K562 (cell line): ENCODE results near the gene VWA7. TPM values are rescaled to one million over a fixed set of nuclear protein-coding genes. Genes with fewer than 3 reads are reported as not detected.
A peak's percentile ranks its signal among the peaks of the same experiment; 100 is the strongest.

ENCODE experiments used
- BACH1 ChIP-seq: fragments of 200-800 bp; sonication (Bioruptor generic); IDR thresholded peaks from 2 replicates; pipeline ENCODE4 v1.6.1; 2016; ENCODE audit warnings: missing genetic modification characterization, missing compliant biosample characterization
- BRF1 ChIP-seq: IDR thresholded peaks from 3 replicates; pipeline ENCODE4 v1.6.1; 2011; ENCODE audit warnings: borderline replicate concordance, mild to moderate bottlenecking; ENCODE audit not compliant: insufficient read length; ENCODE audit errors: extremely low read depth
- CC2D1A ChIP-seq: fragments of 450-650 bp; IDR thresholded peaks from 2 replicates; pipeline ENCODE4 v1.6.1; 2017; ENCODE audit warnings: mild to moderate bottlenecking
- E2F6 ChIP-seq, 2 experiments: IDR thresholded peaks; 2 replicates each; pipeline ENCODE4 v1.6.1; 2011; ENCODE audit warnings: borderline replicate concordance in 1 of 2, control low read depth in 1 of 2, low read depth in 1 of 2, low read length in 1 of 2, mild to moderate bottlenecking in 1 of 2, mixed read lengths in 1 of 2, moderate library complexity in 1 of 2; ENCODE audit not compliant: insufficient read depth in 1 of 2, insufficient read length in 1 of 2, poor library complexity in 1 of 2, severe bottlenecking in 1 of 2; ENCODE audit errors: extremely low read depth in 1 of 2
- ETV5 ChIP-seq: sonication (generic); formaldehyde crosslinking; IDR thresholded peaks from 2 replicates; pipeline ENCODE4 v1.4.0; 2020; ENCODE audit warnings: low read depth, mild to moderate bottlenecking, missing genetic modification reagents
- HEY1 ChIP-seq: fragments of 250-450 bp; sonication (Bioruptor Pico); IDR thresholded peaks from 2 replicates; pipeline ENCODE4 v1.5.0; 2020; ENCODE audit warnings: mild to moderate bottlenecking, moderate library complexity, borderline replicate concordance
- HNRNPK ChIP-seq: fragments of 200-400 bp; formaldehyde crosslinking; IDR thresholded peaks from one replicate; pipeline ENCODE4 v1.6.1; 2018; ENCODE audit warnings: mild to moderate bottlenecking, low read depth, low read length; ENCODE audit not compliant: poor library complexity, severe bottlenecking
- KLF10 ChIP-seq: fragments of 250-450 bp; sonication (Bioruptor Pico); IDR thresholded peaks from 2 replicates; pipeline ENCODE4 v1.6.1; 2021; ENCODE audit warnings: matching md5 sums
- MTA2 ChIP-seq: fragments of 450-650 bp; IDR thresholded peaks from 2 replicates; pipeline ENCODE4 v1.6.1; 2016; ENCODE audit warnings: low read depth
- MXD1 ChIP-seq: fragments of 250-450 bp; sonication (Bioruptor Pico); IDR thresholded peaks from 2 replicates; pipeline ENCODE4 v1.8.0; 2021; ENCODE audit warnings: borderline replicate concordance, mild to moderate bottlenecking, moderate library complexity; ENCODE audit not compliant: poor library complexity, severe bottlenecking
- POLR2H ChIP-seq: IDR thresholded peaks from 2 replicates; pipeline ENCODE4 v1.6.1; 2016; ENCODE audit warnings: missing genetic modification characterization, low read depth, mild to moderate bottlenecking, control low read depth, missing compliant biosample characterization, moderate library complexity
- POLR3A ChIP-seq: IDR thresholded peaks from 2 replicates; pipeline ENCODE4 v1.6.1; 2011; ENCODE audit warnings: borderline replicate concordance, mild to moderate bottlenecking, moderate library complexity; ENCODE audit not compliant: insufficient read length, insufficient read depth; ENCODE audit errors: extremely low read depth
- RUNX1 ChIP-seq: sonication (generic); IDR thresholded peaks from 2 replicates; pipeline ENCODE4 v1.6.1; 2016; ENCODE audit warnings: antibody characterized with exemption, low read depth
- ZNF76 ChIP-seq: fragments of 250-450 bp; sonication (Bioruptor Pico); IDR thresholded peaks from 2 replicates; pipeline ENCODE4 v1.4.0; 2020; ENCODE audit warnings: mild to moderate bottlenecking, moderate library complexity, borderline replicate concordance
- ZNF764 ChIP-seq: fragments of 250-450 bp; sonication (Bioruptor Pico); IDR thresholded peaks from 2 replicates; pipeline ENCODE4 v1.4.0; 2020; ENCODE audit warnings: low read depth, mild to moderate bottlenecking, moderate library complexity
- ZNF766 ChIP-seq: fragments of 200-800 bp; sonication (Bioruptor generic); conservative IDR thresholded peaks from 2 replicates; pipeline ENCODE4 v1.6.1; 2016; ENCODE audit warnings: missing genetic modification characterization, missing compliant biosample characterization
- polyA plus RNA-seq, 8 experiments: library from polyadenylated mRNA; depleted of rRNA in 4 of 8; stranded (reverse) in 5 of 8; unstranded in 3 of 8; fragments of >200 nt; fragmentation: Nextera tagmentation in 2 of 8; fragmentation: Illumina TruSeq in 1 of 8; extraction: Ambion mirVana in 2 of 8; extraction: Trizol in 1 of 8; gene quantifications; 2 replicates each; pipeline versions ENCODE4 v1.2.1 to v1.2.3, GENCODE V29; 2011 to 2014; ENCODE audit warnings: inconsistent platforms in 1 of 8, missing spikeins in 1 of 8
- total RNA-seq, 7 experiments: library from RNA; depleted of rRNA in 6 of 7; stranded (reverse); fragments of >200 nt in 6 of 7; fragmentation: Illumina TruSeq in 2 of 7; extraction: Trizol in 2 of 7; gene quantifications; 2 replicates each; pipeline versions ENCODE4 v1.2.1 to v1.2.3, GENCODE V29; 2011 to 2021; ENCODE audit warnings: low replicate concordance in 1 of 7
- TF ChIP-seq, protein P1 (sequence below): fragments of 450-650 bp; IDR thresholded peaks from 2 replicates; pipeline ENCODE4 v1.6.1; 2016; ENCODE audit warnings: borderline replicate concordance
- TF ChIP-seq, protein P2 (sequence below): sonication (generic); formaldehyde crosslinking; IDR thresholded peaks from 2 replicates; pipeline ENCODE4 v1.8.1; 2023; ENCODE audit warnings: mild to moderate bottlenecking, missing genetic modification reagents

The VWA7 gene
- total and polyA plus RNA-seq, 9 of the 15 experiments (the other 6 are each of a cell fraction or from before 2014, with no cell fraction given) = 0.18 to 2.9 (median 0.95) TPM

GRCh38 chr6:31815025-31815838, 38.1 kb upstream of the VWA7 start, which contains the start of the genes HSPA1A and HSPA1L (continued):
- no peak for TF ChIP-seq CC2D1A
- TF ChIP-seq E2F6 (IDR thresholded peaks at IDR 0.05; ENCODE audit: borderline replicate concordance in 1 of 2, extremely low read depth in 1 of 2, insufficient read depth in 1 of 2, insufficient read length in 1 of 2, low read depth in 1 of 2, low read length in 1 of 2, poor library complexity in 1 of 2, severe bottlenecking in 1 of 2) = peak in 1 of 2 experiments; percentile 34
- TF ChIP-seq MXD1 (CRISPR knock-in tag) = no peak
- TF ChIP-seq ZNF766 (CRISPR knock-in tag) = no peak; the same call in 1 of the 2 replicates
- peak; percentile 83; the same call in 1 of the 2 replicates for TF ChIP-seq ZNF76 (CRISPR knock-in tag)
- TF ChIP-seq, protein P1, sequence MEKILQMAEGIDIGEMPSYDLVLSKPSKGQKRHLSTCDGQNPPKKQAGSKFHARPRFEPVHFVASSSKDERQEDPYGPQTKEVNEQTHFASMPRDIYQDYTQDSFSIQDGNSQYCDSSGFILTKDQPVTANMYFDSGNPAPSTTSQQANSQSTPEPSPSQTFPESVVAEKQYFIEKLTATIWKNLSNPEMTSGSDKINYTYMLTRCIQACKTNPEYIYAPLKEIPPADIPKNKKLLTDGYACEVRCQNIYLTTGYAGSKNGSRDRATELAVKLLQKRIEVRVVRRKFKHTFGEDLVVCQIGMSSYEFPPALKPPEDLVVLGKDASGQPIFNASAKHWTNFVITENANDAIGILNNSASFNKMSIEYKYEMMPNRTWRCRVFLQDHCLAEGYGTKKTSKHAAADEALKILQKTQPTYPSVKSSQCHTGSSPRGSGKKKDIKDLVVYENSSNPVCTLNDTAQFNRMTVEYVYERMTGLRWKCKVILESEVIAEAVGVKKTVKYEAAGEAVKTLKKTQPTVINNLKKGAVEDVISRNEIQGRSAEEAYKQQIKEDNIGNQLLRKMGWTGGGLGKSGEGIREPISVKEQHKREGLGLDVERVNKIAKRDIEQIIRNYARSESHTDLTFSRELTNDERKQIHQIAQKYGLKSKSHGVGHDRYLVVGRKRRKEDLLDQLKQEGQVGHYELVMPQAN = peak; percentile 36
- no peak for TF ChIP-seq POLR3A
- TF ChIP-seq RUNX1 = peak; percentile 56; the same call in 1 of the 2 replicates
- peak; percentile 66; the same call in 1 of the 2 replicates for TF ChIP-seq ZNF764 (CRISPR knock-in tag)
- TF ChIP-seq MTA2 = no peak
- TF ChIP-seq, protein P2, sequence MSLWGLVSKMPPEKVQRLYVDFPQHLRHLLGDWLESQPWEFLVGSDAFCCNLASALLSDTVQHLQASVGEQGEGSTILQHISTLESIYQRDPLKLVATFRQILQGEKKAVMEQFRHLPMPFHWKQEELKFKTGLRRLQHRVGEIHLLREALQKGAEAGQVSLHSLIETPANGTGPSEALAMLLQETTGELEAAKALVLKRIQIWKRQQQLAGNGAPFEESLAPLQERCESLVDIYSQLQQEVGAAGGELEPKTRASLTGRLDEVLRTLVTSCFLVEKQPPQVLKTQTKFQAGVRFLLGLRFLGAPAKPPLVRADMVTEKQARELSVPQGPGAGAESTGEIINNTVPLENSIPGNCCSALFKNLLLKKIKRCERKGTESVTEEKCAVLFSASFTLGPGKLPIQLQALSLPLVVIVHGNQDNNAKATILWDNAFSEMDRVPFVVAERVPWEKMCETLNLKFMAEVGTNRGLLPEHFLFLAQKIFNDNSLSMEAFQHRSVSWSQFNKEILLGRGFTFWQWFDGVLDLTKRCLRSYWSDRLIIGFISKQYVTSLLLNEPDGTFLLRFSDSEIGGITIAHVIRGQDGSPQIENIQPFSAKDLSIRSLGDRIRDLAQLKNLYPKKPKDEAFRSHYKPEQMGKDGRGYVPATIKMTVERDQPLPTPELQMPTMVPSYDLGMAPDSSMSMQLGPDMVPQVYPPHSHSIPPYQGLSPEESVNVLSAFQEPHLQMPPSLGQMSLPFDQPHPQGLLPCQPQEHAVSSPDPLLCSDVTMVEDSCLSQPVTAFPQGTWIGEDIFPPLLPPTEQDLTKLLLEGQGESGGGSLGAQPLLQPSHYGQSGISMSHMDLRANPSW (CRISPR knock-in tag) = no peak; the same call in none of the 2 replicates
- no peak for TF ChIP-seq BACH1
- no peak for TF ChIP-seq BRF1
- peak; percentile 81 for TF ChIP-seq ETV5 (CRISPR knock-in tag)
- TF ChIP-seq HNRNPK = no peak
- TF ChIP-seq HEY1 (CRISPR knock-in tag) = peak; percentile 76; the same call in 1 of the 2 replicates
- no peak for TF ChIP-seq POLR2H (tag)
- no peak for TF ChIP-seq KLF10 (CRISPR knock-in tag)
